C4-2B (cell line): ENCODE measurements around the gene DUSP23.

Experiments used
- H3K27ac ChIP-seq: fragments of 450-650 bp; 2 replicates; pipeline ENCODE4 v1.5.1; 2017
- CTCF ChIP-seq: fragments of 450-650 bp; conservative IDR thresholded peaks from 2 replicates; pipeline ENCODE4 v1.5.1; 2017; ENCODE audit warnings: mild to moderate bottlenecking
- ZFX ChIP-seq: fragments of 450-650 bp; IDR thresholded peaks from 2 replicates; pipeline ENCODE4 v1.6.1; 2017

DUSP23 gene

GRCh38 chr1:159750621-159751020 lies 30.1 kb upstream of the DUSP23 start:
- no peak overlapping the region for H3K27ac ChIP-seq
- TF ChIP-seq CTCF (no peak), ZFX (no peak)

GRCh38 chr1:159751031-159751430 lies 29.7 kb upstream of the DUSP23 start:
- H3K27ac ChIP-seq: no peak overlapping the region
- TF ChIP-seq CTCF (no peak), ZFX (no peak)

- H3K27ac ChIP-seq: no peak overlapping the region
- TF ChIP-seq ZFX: no peak
- no peak for TF ChIP-seq CTCF
Observed at GRCh38 chr1:159752135-159752580, 28.6 kb upstream of the DUSP23 start.

- no peak for TF ChIP-seq CTCF
- TF ChIP-seq ZFX: no peak
Observed at GRCh38 chr1:159753386-159753785, 27.4 kb upstream of the DUSP23 start.

GRCh38 chr1:159755451-159756007 lies 25.2 kb upstream of the DUSP23 start:
- H3K27ac ChIP-seq: no peak overlapping the region
- TF ChIP-seq CTCF: no peak
- no peak for TF ChIP-seq ZFX

More at GRCh38 chr1:159753386-159753785, 27.4 kb upstream of the DUSP23 start:
- no peak overlapping the region for H3K27ac ChIP-seq

GRCh38 chr1:159756397-159756796 lies 24.4 kb upstream of the DUSP23 start:
- H3K27ac ChIP-seq: no peak overlapping the region
- TF ChIP-seq ZFX (no peak), CTCF (no peak)

- TF ChIP-seq CTCF (no peak), ZFX (no peak)
Observed at GRCh38 chr1:159763686-159764085, 17.1 kb upstream of the DUSP23 start.

More at GRCh38 chr1:159763686-159764085, 17.1 kb upstream of the DUSP23 start:
- H3K27ac ChIP-seq: no peak overlapping the region
